Endothelial cell (in vitro differentiated cells): Measurements from ENCODE around the gene OR10C1. TPM values are rescaled to one million over a fixed set of nuclear protein-coding genes. Genes with fewer than 3 reads are reported as not detected.
"Not testable (repeated sequence)": the region's sequence is repeated elsewhere in the genome, so short reads cannot be mapped to it uniquely, and the experiment has no call there.

ENCODE experiments used
- DNase-seq: peaks from one replicate; pipeline ENCODE4 v3.0.0; 2021; ENCODE audit warnings: low spot score
- H3K27ac Mint-ChIP-seq: one replicate; pipeline ENCODE4 v1.8.0; 2021; ENCODE audit warnings: mixed read lengths, inconsistent platforms; ENCODE audit not compliant: unreplicated experiment
- H3K27me3 Mint-ChIP-seq: one replicate; pipeline ENCODE4 v1.8.0; 2021; ENCODE audit warnings: mild to moderate bottlenecking, moderate library complexity, mixed read lengths, inconsistent platforms; ENCODE audit not compliant: unreplicated experiment
- H3K36me3 Mint-ChIP-seq: one replicate; pipeline ENCODE4 v1.8.0; 2021; ENCODE audit warnings: mild to moderate bottlenecking, low read depth, mixed read lengths, inconsistent platforms; ENCODE audit not compliant: unreplicated experiment
- H3K4me1 Mint-ChIP-seq: one replicate; pipeline ENCODE4 v1.8.0; 2021; ENCODE audit warnings: mild to moderate bottlenecking, mixed read lengths, inconsistent platforms; ENCODE audit not compliant: unreplicated experiment
- H3K4me3 Mint-ChIP-seq: one replicate; pipeline ENCODE4 v1.8.0; 2021; ENCODE audit warnings: mild to moderate bottlenecking, mixed read lengths, inconsistent platforms; ENCODE audit not compliant: unreplicated experiment
- H3K9me3 Mint-ChIP-seq: one replicate; pipeline ENCODE4 v1.8.0; 2021; ENCODE audit warnings: mixed read lengths, inconsistent platforms; ENCODE audit not compliant: unreplicated experiment
- total RNA-seq: library from RNA; stranded (reverse); fragmentation: NEBNext Ultra II Directional; extraction: Animal tissue kit (Norgen Biotek cat#: 25700); gene quantifications from one replicate; pipeline ENCODE4 v1.2.1, GENCODE V29; 2021; ENCODE audit not compliant: unreplicated experiment
- TF ChIP-seq, protein P1 (sequence below): fragments of 200-600 bp; sonication (generic); IDR thresholded peaks from one replicate; pipeline ENCODE4 v1.5.0; 2021; ENCODE audit warnings: antibody characterized with exemption; ENCODE audit not compliant: unreplicated experiment

The OR10C1 gene
- total RNA-seq, 1 donor from 2014 or later, result not detected

GRCh38 chr6:29442719-29443118 is 3.6 kb downstream of the OR10C1 start:
- peaks cover 12% of the 10 kb centered on the region for H3K4me1 Mint-ChIP-seq
- DNase-seq, result no peak
- no peak overlapping the region for H3K4me3 Mint-ChIP-seq
- peaks cover 7% of the 10 kb centered on the region for H3K27me3 Mint-ChIP-seq
- no peaks in the 10 kb centered on the region for H3K36me3 Mint-ChIP-seq
- H3K27ac Mint-ChIP-seq, result no peak overlapping the region
- no peaks in the 10 kb centered on the region for H3K9me3 Mint-ChIP-seq
- TF ChIP-seq, protein P1, sequence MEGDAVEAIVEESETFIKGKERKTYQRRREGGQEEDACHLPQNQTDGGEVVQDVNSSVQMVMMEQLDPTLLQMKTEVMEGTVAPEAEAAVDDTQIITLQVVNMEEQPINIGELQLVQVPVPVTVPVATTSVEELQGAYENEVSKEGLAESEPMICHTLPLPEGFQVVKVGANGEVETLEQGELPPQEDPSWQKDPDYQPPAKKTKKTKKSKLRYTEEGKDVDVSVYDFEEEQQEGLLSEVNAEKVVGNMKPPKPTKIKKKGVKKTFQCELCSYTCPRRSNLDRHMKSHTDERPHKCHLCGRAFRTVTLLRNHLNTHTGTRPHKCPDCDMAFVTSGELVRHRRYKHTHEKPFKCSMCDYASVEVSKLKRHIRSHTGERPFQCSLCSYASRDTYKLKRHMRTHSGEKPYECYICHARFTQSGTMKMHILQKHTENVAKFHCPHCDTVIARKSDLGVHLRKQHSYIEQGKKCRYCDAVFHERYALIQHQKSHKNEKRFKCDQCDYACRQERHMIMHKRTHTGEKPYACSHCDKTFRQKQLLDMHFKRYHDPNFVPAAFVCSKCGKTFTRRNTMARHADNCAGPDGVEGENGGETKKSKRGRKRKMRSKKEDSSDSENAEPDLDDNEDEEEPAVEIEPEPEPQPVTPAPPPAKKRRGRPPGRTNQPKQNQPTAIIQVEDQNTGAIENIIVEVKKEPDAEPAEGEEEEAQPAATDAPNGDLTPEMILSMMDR, result no peak

DNA sequence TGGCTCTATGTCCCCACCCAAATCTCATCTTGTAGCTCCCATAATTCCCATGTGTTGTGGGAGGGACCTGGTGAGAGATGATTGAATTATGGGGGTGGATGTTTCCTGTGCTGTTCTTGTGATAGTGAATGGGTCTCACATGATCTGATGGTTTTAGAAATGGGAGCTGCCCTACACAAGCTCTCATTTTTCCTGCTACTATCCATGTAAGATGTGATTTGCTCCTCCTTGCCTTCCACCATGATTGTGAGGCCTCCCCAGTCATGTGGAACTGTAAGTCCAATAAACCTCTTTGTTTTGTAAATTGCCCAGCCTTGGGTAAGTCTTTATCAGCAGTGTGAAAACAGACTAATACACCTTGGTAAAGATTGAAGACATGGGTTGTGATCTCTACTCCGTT is 4.9 kb downstream of the OR10C1 start:
- H3K9me3 Mint-ChIP-seq, H3K27ac Mint-ChIP-seq, H3K4me3 Mint-ChIP-seq, H3K27me3 Mint-ChIP-seq, H3K36me3 Mint-ChIP-seq, DNase-seq: not testable (repeated sequence)
- H3K4me1 Mint-ChIP-seq, result peaks cover 12% of the 10 kb centered on the region

GRCh38 chr6:29447670-29448069 is 8.6 kb downstream of the OR10C1 start:
- Mint-ChIP-seq H3K36me3 (no peaks in the 10 kb centered on the region), H3K4me3 (no peak overlapping the region), H3K27ac (no peak overlapping the region), H3K27me3 (peaks cover 4% of the 10 kb centered on the region), H3K4me1 (peaks cover 12% of the 10 kb centered on the region), H3K9me3 (no peaks in the 10 kb centered on the region)
- TF ChIP-seq, protein P1, result no peak
- no peak for DNase-seq

DNA sequence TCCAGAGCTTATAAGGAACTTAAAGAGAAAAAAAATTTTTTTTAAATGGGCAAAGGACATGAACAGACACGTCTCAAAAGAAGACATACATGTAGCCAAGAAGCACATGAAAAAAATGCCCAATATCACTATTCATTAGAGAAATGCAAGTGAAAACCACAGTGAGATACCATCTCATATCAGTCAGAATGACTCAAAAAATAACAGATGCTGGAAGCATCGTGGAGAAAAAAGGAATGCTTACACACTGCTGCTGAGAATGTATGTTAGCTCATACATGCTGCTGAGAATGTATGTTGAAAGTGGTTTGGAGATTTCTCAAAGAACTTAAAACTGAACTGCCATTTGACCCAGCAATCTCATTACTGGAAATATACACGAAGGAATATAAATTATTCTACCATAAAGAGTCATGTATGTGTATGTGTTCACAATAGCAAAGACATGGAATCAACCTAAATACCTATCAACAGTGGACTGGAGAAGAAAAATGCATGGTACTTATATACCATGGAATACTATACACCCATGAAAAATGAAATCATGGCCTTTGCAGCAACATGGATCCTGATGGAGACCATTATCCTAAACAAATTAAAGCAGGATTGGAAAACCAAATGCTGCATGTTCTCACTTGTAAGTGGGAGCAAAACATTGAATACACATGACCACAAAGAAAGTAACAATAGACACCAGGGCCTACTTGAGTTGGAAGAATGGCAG is 12.5 kb downstream of the OR10C1 start:
- H3K4me3 Mint-ChIP-seq, result no peak overlapping the region
- no peaks in the 10 kb centered on the region for H3K27me3 Mint-ChIP-seq
- TF ChIP-seq, protein P1, result no peak
- no peaks in the 10 kb centered on the region for H3K4me1 Mint-ChIP-seq
- no peaks in the 10 kb centered on the region for H3K36me3 Mint-ChIP-seq
- no peaks in the 10 kb centered on the region for H3K9me3 Mint-ChIP-seq
- DNase-seq, result no peak
- H3K27ac Mint-ChIP-seq, result no peak overlapping the region

DNA sequence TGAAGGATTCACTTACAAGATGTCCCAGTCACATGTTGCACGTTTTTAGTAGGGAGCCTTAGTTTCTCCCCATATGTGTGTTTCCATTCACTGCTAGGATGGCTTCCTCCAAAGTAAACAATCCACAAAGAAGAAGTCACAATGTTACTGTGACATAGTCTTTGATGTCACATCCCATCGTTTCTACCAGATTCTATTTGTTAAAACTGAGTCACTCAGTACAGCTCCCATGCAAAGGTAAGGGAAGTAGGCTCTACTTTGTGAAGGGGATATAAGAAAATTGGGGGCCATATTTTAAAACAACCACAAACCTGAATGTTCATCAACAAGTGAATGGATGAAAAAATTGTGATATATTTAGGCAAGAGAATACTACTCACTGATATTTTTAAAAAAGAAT is 17.9 kb downstream of the OR10C1 start, which contains the start of the genes OR11A1 and OR2H1:
TSS of gene OR11A1 (minus strand) at position 101 of the 400 bp plus-strand sequence. CDS start 29,430 bp downstream, outside the sequence.
TSS of gene OR2H1 (plus strand) at position 185 of the 400 bp plus-strand sequence. CDS start 4,615 bp downstream, outside the sequence.
- no peaks in the 10 kb centered on the region for H3K9me3 Mint-ChIP-seq
- DNase-seq, result no peak
- no peaks in the 10 kb centered on the region for H3K36me3 Mint-ChIP-seq
- TF ChIP-seq, protein P1, result no peak
- no peaks in the 10 kb centered on the region for H3K4me1 Mint-ChIP-seq
- no peak within 1 kb of the TSS for H3K27ac Mint-ChIP-seq
- peaks cover 4% of the 10 kb centered on the region for H3K27me3 Mint-ChIP-seq
- H3K4me3 Mint-ChIP-seq, result no peak within 1 kb of the TSS
